ENCODE data around the gene MAMLD1. TPM values are rescaled to one million over a fixed set of nuclear protein-coding genes. Genes with fewer than 3 reads are reported as not detected.

Gene MAMLD1
- total and polyA plus RNA-seq, 9 of the 15 experiments (the other 6 are each of a cell fraction or from before 2014, with no cell fraction given), result 0.12 to 0.18 TPM; not detected in 7

DNA sequence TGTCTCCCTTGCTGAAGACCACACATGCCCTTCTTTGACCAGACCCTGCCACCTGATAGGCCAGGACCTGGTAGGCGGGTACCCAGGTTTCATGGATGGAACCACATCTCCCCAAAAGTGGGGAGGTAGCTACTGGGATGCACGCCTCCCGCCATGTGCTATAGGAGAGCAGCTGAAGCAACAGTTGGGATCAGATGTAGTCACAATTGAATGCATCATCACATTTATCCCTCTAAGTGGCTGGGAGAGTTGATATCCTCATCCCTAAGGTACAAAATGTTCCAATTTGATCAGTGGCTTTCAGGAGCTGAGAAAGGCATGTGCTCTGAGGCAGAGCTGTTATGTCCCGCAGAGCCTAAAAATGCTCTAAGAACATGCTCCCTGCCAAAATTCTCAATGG, 151.3 kb downstream of the MAMLD1 start:
- Histone ChIP-seq H3K36me3 (ENCODE audit: control insufficient read depth, insufficient read depth, low read length) (no peaks in the 10 kb centered on the region), H3K27me3 (ENCODE audit: control insufficient read depth in 2 of 2, insufficient read depth in 2 of 2, low read length in 2 of 2) (peaks cover 3 to 50% of the 10 kb centered on the region in 2 experiments; a peak in 4 of 5 replicates), H3K9ac (ENCODE audit: insufficient read depth in 1 of 2, low read depth in 2 of 2, low read length in 2 of 2) (no peak overlapping the region), H4K20me1 (replicated peaks; ENCODE audit: control insufficient read depth, insufficient read depth, low read length) (no peaks in the 10 kb centered on the region; the same call in 1 of the 2 replicates), H3K4me1 (replicated peaks in 1 of 2; ENCODE audit: control insufficient read depth in 2 of 2, insufficient read depth in 2 of 2, low read length in 2 of 2) (no peaks in the 10 kb centered on the region), H3K79me2 (ENCODE audit: control insufficient read depth, insufficient read depth, low read length) (no peaks in the 10 kb centered on the region), H3K4me3 (no peak overlapping the region), H3K9me1 (ENCODE audit: control insufficient read depth, insufficient read depth, low read length) (no peaks in the 10 kb centered on the region), H3K4me2 (ENCODE audit: insufficient read depth, low read length) (no peak overlapping the region), H3K9me3 (replicated peaks; ENCODE audit: control insufficient read depth, insufficient read depth, low read depth, low read length) (no peaks in the 10 kb centered on the region), H2AFZ (ENCODE audit: low read depth, low read length) (no peak overlapping the region), H3K27ac (ENCODE audit: extremely low read depth, low read depth, low read length) (no peak overlapping the region)
- WGBS (ENCODE audit: insufficient coverage, low coverage, missing lambda C conversion rate), result 0% methylated on average over 4 of the region's 4 CpGs
- TF ChIP-seq, protein P1, sequence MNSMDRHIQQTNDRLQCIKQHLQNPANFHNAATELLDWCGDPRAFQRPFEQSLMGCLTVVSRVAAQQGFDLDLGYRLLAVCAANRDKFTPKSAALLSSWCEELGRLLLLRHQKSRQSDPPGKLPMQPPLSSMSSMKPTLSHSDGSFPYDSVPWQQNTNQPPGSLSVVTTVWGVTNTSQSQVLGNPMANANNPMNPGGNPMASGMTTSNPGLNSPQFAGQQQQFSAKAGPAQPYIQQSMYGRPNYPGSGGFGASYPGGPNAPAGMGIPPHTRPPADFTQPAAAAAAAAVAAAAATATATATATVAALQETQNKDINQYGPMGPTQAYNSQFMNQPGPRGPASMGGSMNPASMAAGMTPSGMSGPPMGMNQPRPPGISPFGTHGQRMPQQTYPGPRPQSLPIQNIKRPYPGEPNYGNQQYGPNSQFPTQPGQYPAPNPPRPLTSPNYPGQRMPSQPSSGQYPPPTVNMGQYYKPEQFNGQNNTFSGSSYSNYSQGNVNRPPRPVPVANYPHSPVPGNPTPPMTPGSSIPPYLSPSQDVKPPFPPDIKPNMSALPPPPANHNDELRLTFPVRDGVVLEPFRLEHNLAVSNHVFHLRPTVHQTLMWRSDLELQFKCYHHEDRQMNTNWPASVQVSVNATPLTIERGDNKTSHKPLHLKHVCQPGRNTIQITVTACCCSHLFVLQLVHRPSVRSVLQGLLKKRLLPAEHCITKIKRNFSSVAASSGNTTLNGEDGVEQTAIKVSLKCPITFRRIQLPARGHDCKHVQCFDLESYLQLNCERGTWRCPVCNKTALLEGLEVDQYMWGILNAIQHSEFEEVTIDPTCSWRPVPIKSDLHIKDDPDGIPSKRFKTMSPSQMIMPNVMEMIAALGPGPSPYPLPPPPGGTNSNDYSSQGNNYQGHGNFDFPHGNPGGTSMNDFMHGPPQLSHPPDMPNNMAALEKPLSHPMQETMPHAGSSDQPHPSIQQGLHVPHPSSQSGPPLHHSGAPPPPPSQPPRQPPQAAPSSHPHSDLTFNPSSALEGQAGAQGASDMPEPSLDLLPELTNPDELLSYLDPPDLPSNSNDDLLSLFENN (IDR thresholded peaks at IDR 0.05; ENCODE audit: low read depth in 2 of 2, low read length in 2 of 2), result no peak
- TF ChIP-seq POLR3G (IDR thresholded peaks at IDR 0.05; ENCODE audit: extremely low read depth, insufficient read length, insufficient replicate concordance) (no peak), ZNF212 (CRISPR knock-in tag; IDR thresholded peaks at IDR 0.05) (no peak), TAL1 (IDR thresholded peaks at IDR 0.05) (no peak), HMG20A (CRISPR knock-in tag; conservative IDR thresholded peaks at IDR 0.05) (no peak), MTF1 (CRISPR knock-in tag; IDR thresholded peaks at IDR 0.05; ENCODE audit: borderline replicate concordance) (no peak), TAF1 (IDR thresholded peaks at IDR 0.05; ENCODE audit: control insufficient read depth, extremely low read depth, insufficient read depth, low read length, severe bottlenecking) (no peak), RFX5 (IDR thresholded peaks at IDR 0.05; ENCODE audit: low read depth, low read length) (no peak), EP400 (IDR thresholded peaks at IDR 0.05) (no peak), ZNF79 (CRISPR knock-in tag; IDR thresholded peaks at IDR 0.05; ENCODE audit: low read depth) (no peak), RBM15 (IDR thresholded peaks at IDR 0.05; ENCODE audit: insufficient read depth, low read length) (no peak)
- TF ChIP-seq, protein P2, sequence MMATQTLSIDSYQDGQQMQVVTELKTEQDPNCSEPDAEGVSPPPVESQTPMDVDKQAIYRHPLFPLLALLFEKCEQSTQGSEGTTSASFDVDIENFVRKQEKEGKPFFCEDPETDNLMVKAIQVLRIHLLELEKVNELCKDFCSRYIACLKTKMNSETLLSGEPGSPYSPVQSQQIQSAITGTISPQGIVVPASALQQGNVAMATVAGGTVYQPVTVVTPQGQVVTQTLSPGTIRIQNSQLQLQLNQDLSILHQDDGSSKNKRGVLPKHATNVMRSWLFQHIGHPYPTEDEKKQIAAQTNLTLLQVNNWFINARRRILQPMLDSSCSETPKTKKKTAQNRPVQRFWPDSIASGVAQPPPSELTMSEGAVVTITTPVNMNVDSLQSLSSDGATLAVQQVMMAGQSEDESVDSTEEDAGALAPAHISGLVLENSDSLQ (IDR thresholded peaks at IDR 0.05), result no peak
- in situ Hi-C loops (cut with MboI), result no loop called here
- ChIA-PET POLR2A (interaction anchor here (0.6 kb wide), 1 partner anchor 9 kb away, joined by 3 read pairs; no protein-coding TSS in a partner anchor), CTCF (ENCODE audit: low intra/inter-chr PET ratio) (no interaction called here)
- intact Hi-C loops (cut with micrococcal nuclease), result no loop called here
- DNase-seq (ENCODE audit: extremely low read depth in 1 of 4, low spot score in 3 of 4) (no peak), FAIRE-seq (no peak), ATAC-seq (no peak)
- BruUV-seq (replicated peaks), result no TSS peak

Data from K562 (cell line).